HG02571 (cell line): Measurements from ENCODE around the gene OGDH.
"Not testable (repeated sequence)": the region's sequence is repeated elsewhere in the genome, so short reads cannot be mapped to it uniquely, and the experiment has no call there.

ENCODE experiments used
- ATAC-seq: cut with Tn5 transposase; IDR thresholded peaks from one replicate; pipeline ENCODE4 v1.9.1; 2021; ENCODE audit warnings: mild to moderate bottlenecking, moderate library complexity; ENCODE audit not compliant: unreplicated experiment

The OGDH gene

GRCh38 chr7:44606341-44607140 is at the start of gene OGDH:
Gene OGDH, plus strand, starts transcription at chr7:44606627. Its CDS starts 17,717 bp downstream, at chr7:44624344.
- peak; percentile 95 for ATAC-seq

DNA sequence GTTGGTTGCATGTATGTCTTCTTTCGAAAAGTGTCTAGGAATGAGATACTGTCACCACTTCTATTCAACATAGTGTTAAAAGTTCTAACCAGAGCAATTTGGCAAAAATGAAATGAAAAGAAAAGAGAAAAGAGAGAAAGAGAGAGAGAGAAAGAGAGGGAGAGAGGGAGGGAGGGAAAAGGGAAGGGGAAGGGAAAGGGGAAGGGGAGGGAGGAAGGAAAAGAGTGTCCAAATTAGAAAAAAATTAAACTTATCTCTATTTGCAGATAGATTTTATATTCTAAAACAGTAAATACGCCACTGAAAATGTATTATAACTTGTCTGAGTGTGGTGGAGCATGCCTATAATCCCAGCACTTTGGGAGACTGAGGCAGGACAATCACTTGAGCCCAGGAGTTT is 48.9 kb upstream of the OGDH start:
- ATAC-seq: no peak

DNA sequence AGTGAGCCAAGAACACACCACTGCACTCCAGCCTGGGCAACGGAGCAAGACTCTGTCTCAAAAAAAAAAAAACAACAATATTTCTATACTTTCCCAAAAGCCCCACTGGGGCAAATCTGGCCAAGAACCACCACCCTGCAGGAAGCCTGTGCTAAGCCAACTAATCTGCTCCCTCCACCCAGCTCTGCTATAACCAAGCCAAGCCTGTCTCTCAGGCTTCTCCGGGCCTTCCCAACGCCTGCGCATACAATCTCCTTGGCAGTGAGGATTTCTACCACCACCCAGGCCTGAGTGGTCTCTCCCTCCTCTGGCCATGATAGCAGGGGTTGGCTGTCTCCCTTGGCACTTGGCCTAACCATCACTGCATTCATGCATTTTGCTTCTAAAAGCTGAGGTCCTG is 46.9 kb upstream of the OGDH start:
- ATAC-seq: no peak

DNA sequence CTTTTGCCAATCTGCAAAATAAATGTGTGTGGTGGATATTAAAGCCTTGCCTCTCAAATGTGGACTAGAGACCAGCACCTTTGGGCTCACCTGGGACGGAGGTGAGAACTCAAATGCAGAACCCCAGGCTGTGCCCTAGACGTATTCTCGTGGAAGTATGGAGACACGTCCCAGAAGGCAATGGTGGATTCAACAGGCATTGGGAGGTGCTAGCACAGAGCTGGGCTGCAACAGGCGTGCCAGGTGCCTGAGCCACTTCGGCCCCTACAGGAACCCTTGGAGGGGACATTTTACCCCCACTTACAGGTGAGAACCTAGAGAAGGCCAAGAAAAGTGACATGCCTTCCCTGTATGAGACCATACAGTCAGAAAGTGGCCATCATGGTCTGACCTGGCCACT is 44.9 kb upstream of the OGDH start:
- ATAC-seq: no peak

DNA sequence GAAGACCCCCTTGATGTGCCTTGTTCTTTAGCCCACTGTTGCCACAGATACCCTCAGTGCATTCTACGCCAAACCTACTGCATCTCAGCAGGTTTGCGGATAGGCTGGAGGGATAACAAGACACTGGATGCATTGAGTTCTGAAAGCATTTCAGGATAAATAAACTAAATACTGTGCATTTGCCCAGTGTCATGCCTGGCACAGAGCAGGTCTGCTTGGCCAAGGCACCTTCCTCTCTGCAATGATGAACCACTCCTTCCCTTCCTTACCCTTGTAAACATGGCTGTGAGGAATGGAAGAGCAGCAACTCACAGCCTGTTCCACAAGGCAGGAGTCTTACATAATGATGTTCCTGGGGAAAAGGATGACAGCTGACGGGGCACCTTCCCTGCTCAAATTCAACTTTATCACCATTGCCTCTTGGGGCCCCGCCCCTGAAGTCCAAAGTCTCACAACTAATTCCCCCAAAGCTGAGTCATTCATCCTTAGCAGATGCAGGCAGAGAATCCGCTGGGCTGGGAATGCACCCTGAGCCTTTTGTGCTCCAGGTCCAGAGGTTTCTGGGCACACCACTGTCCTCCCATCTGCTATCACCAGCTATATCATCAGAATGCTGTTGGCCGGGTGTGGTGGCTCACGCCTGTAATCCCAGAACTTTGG is 44.3 kb upstream of the OGDH start:
- no peak for ATAC-seq

- ATAC-seq: not testable (repeated sequence)
These were observed 43.8 kb upstream of the OGDH start for GRCh38 chr7:44562622-44562962.

- no peak for ATAC-seq
These were observed 43.2 kb upstream of the OGDH start for GRCh38 chr7:44563171-44563679.

DNA sequence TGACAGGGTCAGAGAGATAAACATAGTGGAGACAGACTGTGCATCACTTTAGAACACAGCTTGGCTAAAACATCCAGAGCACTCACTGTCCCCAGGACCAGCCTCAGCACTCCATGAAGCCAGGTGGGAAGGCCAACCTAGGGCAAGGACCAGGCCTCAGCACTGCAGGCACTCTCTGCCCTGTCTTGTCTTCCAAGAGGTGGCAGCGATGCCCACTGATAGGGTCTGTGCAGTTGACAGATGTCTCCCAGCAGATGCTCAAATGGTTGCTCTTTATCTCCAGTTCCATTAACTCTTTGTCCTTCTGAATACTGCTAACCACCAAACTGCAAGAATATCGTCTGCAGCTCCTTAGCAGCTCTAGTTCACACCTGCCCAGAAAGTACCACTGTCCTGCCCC is 41.8 kb upstream of the OGDH start:
- ATAC-seq: no peak

- no peak for ATAC-seq
These were observed 41.2 kb upstream of the OGDH start for GRCh38 chr7:44565097-44565794.

- ATAC-seq: no peak
These were observed 40.5 kb upstream of the OGDH start for GRCh38 chr7:44565795-44566559.

- no peak for ATAC-seq
These were observed 39.7 kb upstream of the OGDH start for GRCh38 chr7:44566680-44567079.

GRCh38 chr7:44567884-44568283 is 38.5 kb upstream of the OGDH start:
- no peak for ATAC-seq

DNA sequence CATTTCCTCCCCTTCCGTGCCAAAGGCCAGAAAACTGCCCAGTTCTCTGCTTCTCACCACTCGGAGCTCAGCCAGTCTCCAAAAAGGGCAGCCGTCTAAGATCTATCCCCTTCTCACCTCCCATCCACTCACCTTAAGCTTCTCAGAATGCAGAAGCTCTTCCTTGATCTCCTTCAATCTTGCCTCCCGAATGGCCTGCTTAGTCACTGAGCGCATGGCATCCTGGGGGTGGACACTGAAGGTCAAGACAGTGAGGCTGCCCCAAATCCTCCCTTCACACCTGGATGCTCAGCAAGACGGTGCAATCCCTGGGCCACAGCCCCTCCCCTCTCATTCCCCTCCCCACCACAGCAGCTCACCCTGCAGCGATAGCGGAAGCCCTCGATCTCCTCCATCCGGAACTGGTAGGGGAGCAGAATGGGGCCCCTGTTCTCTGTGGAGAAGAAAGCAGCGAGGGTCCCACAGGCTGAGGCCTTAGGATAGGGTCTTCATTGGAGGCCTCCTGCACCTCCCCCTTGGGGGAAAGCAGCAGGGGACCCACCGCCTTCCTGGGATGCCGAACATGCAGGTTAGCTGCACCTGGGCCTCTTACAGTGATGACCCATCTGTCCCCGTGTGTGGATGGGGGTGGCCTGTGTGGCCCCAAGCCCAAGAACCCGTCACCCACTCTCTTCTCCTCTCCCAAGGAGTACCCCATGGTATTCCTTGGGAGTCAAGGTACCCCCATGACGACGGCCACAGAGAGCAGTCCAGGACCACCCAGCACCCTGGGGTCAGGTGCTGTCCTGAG is 37.5 kb upstream of the OGDH start:
- no peak for ATAC-seq

GRCh38 chr7:44569959-44570358 is 36.5 kb upstream of the OGDH start:
- no peak for ATAC-seq

GRCh38 chr7:44572771-44573170 is 33.7 kb upstream of the OGDH start:
- ATAC-seq: no peak

GRCh38 chr7:44573464-44574286 is 32.8 kb upstream of the OGDH start, which contains the start of gene DDX56:
Gene DDX56, minus strand, starts transcription at chr7:44573908. Its CDS starts 13 bp downstream, at chr7:44573895.
- ATAC-seq: peak; percentile 95

GRCh38 chr7:44574287-44574872 is 32.0 kb upstream of the OGDH start:
- ATAC-seq: no peak

DNA sequence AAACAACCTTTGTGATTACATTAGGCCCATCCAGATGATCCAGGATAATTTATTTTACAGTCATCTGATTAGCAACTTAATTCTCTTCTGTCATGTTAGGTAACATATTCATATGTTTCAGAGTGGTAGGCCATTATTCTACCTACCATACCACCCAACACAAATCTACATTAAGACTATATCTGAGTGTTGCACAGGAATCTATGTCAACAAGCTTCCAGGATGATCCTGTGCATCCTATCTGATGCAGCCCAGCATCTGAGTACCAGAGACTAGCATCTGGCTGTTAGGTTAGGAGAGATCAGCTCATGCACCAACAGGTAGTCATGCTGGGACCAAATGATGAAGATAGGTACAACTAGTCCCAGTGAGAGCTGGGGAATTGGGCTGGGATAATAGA is 31.4 kb upstream of the OGDH start:
- ATAC-seq: no peak

DNA sequence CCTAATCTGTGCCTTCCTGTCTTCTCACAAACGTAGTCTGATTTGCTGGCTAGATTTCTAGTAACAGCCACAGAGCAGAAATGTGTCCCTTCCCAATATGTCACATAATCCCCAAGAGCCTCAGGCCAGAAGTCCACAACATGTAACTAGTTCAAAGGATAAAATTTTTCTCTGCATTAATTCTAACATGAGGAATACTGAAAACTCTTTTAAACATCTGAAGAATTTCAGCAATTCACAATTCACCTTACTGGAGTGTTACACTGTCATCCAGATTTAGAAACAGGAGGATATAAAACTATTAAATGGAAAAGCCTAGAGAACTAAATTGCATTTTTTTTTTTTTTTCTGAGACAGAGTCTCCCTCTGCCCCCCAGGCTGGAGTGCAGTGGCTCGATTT is 30.2 kb upstream of the OGDH start:
- no peak for ATAC-seq
